Effector memory CD4-positive, alpha-beta T cell (primary cell): ENCODE results near the gene SPATA46.
"Not testable (repeated sequence)": the region's sequence is repeated elsewhere in the genome, so short reads cannot be mapped to it uniquely, and the experiment has no call there.

Experiments
- DNase-seq, 3 donors: peaks; one replicate each; pipeline ENCODE4 v3.0.0-alpha.2; 2020
- H3K27ac ChIP-seq: 2 replicates; pipeline ENCODE4 v1.7.0; 2013; ENCODE audit warnings: mild to moderate bottlenecking, low read length, moderate library complexity; ENCODE audit not compliant: insufficient read depth, poor library complexity, severe bottlenecking
- H3K27me3 ChIP-seq: replicated peaks from 2 replicates; pipeline ENCODE4 v1.7.0; 2013; ENCODE audit warnings: mild to moderate bottlenecking, low read length; ENCODE audit not compliant: insufficient read depth, control insufficient read depth, poor library complexity, severe bottlenecking
- H3K36me3 ChIP-seq: 2 replicates; pipeline ENCODE4 v1.7.0; 2013; ENCODE audit warnings: mild to moderate bottlenecking, low read length, moderate library complexity; ENCODE audit not compliant: control insufficient read depth, insufficient read depth
- H3K4me1 ChIP-seq: 2 replicates; pipeline ENCODE4 v1.7.0; 2013; ENCODE audit warnings: low read length, mild to moderate bottlenecking; ENCODE audit not compliant: control insufficient read depth, insufficient read depth, poor library complexity, severe bottlenecking
- H3K4me3 ChIP-seq: 2 replicates; pipeline ENCODE4 v1.7.0; 2013; ENCODE audit warnings: low read length, low read depth, mild to moderate bottlenecking; ENCODE audit not compliant: insufficient read depth, poor library complexity, severe bottlenecking
- H3K9me3 ChIP-seq: 2 replicates; pipeline ENCODE4 v1.7.0; 2013; ENCODE audit warnings: mild to moderate bottlenecking, low read length, moderate library complexity; ENCODE audit not compliant: control insufficient read depth

Gene SPATA46

DNA sequence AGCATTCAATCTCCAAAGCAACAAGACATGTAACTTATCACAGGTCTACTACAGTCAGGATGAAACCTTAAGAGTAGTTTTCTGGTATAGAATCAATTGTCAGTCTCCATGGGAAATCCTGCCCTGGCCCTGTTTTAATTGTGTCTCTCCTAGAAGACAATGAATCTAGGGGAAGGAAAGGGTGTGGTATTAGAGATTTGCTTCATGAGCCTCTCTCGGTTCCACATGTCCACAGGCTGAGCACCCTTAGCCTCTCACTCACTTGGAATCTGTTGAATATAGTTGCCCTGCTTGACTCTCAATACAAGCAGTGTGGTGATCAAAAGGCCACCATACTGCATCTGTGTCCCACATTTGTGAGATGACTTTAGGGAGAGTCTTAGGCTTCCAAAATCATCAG lies 17.7 kb downstream of the SPATA46 start:
- no peak for DNase-seq
- no peak overlapping the region for H3K27ac ChIP-seq
- no peaks in the 10 kb centered on the region for H3K36me3 ChIP-seq
- no peak overlapping the region for H3K4me3 ChIP-seq
- no peaks in the 10 kb centered on the region for H3K9me3 ChIP-seq
- H3K27me3 ChIP-seq = no peaks in the 10 kb centered on the region
- no peaks in the 10 kb centered on the region for H3K4me1 ChIP-seq

GRCh38 chr1:162357681-162358266 lies 18.9 kb downstream of the SPATA46 start:
- no peaks in the 10 kb centered on the region for H3K9me3 ChIP-seq
- DNase-seq = no peak
- no peaks in the 10 kb centered on the region for H3K27me3 ChIP-seq
- no peaks in the 10 kb centered on the region for H3K4me1 ChIP-seq
- no peak overlapping the region for H3K27ac ChIP-seq
- no peak overlapping the region for H3K4me3 ChIP-seq
- no peaks in the 10 kb centered on the region for H3K36me3 ChIP-seq

DNA sequence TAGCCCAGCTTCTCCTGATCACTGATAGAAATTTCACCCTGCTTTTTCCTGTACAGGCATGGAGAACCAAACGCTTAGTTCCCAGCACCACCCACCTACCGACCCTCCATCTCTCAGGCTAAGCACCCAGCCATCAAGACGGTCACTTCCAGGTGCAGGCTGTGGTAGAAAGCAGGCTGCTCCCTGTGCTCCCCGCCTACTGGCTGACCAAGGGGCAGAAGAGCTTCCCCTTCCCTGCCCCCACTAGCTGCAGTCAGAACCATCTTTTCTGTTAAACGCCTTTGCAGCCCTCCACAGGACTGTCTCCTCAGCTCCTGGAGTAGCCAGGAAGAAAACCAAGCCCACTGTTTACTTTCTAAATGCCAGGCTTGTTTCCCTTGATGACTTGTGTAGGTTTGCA lies 23.0 kb downstream of the SPATA46 start:
- Histone ChIP-seq H3K27me3 (no peaks in the 10 kb centered on the region), H3K36me3 (no peaks in the 10 kb centered on the region)

DNA sequence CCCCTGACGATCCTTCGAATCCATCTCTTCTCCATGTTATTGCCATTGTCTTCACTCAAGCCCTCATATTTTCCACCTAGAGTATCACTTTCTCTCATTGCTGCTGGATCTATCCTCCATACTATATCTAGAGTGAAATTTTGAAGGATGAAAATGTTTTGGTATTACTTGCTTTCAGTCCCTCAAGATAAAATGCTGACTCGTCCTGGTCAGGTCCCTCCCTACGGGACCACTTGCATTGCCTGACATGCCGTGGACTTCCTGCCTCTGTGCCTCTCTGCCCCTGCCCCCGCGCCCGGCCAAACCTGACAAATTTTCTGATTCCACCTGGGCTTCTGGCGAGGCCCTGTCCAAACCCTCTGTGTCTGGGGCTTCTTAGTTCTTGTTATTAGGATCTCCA lies 23.6 kb downstream of the SPATA46 start:
- Histone ChIP-seq H3K36me3 (no peaks in the 10 kb centered on the region), H3K9me3 (no peaks in the 10 kb centered on the region), H3K27ac (no peak overlapping the region), H3K4me3 (no peak overlapping the region), H3K27me3 (no peaks in the 10 kb centered on the region), H3K4me1 (no peaks in the 10 kb centered on the region)
- DNase-seq = no peak

More for the DNA sequence above, 23.0 kb downstream of the SPATA46 start:
- no peak overlapping the region for H3K27ac ChIP-seq
- H3K4me1 ChIP-seq = no peaks in the 10 kb centered on the region
- H3K9me3 ChIP-seq = no peaks in the 10 kb centered on the region
- DNase-seq = no peak
- H3K4me3 ChIP-seq = no peak overlapping the region

DNA sequence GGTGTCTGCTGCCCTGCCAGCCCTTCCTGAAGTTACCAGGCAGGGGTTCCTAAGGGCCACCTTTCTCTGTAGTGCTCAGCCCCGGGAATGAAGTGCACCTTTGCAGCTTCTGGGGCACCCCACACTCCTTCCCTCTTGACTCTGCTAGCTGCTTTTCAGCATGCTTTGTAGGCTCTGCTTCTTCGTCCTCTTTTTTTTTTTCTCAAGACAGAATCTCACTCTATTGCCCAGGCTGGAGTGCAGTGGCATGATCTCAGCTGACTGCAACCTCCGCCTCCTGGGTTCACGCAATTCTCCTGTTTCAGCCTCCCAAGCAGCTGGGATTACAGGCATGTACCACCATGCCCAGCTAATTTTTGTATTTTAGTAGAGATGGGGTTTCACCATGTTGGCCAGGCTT lies 24.8 kb downstream of the SPATA46 start:
- H3K9me3 ChIP-seq, H3K4me3 ChIP-seq, DNase-seq, H3K36me3 ChIP-seq, H3K27ac ChIP-seq, H3K4me1 ChIP-seq, H3K27me3 ChIP-seq: not testable (repeated sequence)

DNA sequence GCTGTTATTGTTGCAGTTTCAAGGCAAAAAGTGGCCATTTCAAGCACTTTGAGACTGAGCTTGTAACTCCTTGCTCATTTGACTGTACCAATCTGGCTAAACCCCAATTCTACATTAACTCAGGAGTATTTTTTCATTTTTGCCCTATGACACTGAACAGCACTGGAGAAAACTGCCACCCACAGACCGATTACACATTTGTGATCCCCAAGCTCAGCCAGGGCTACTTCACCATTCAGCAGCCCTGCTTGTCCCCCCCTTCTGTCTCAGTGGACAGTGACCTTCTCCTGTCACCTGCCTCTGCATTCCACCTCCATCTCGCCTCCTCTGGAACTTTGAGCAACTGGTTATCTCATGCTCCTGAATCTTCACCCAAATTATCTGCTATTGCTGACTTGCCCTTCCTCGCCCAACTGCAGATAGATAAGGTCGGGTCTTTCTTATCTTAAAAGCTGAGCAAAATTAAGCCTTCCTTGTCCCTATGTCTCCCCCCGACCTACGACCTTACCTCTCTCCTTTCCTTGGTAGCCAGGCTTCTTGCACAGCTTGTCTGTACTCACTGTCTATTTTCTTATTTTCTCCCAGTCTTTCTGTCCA lies 25.3 kb downstream of the SPATA46 start:
- DNase-seq = no peak
- Histone ChIP-seq H3K4me3 (no peak overlapping the region), H3K4me1 (no peaks in the 10 kb centered on the region), H3K27me3 (no peaks in the 10 kb centered on the region), H3K36me3 (no peaks in the 10 kb centered on the region), H3K27ac (no peak overlapping the region), H3K9me3 (no peaks in the 10 kb centered on the region)

- no peak for DNase-seq
- Histone ChIP-seq H3K4me1 (no peaks in the 10 kb centered on the region), H3K36me3 (no peaks in the 10 kb centered on the region), H3K27me3 (no peaks in the 10 kb centered on the region), H3K9me3 (no peaks in the 10 kb centered on the region), H3K27ac (no peak overlapping the region), H3K4me3 (no peak overlapping the region)
Measured at GRCh38 chr1:162349635-162350330, 26.9 kb downstream of the SPATA46 start.

GRCh38 chr1:162347281-162347680 lies 29.4 kb downstream of the SPATA46 start:
- no peaks in the 10 kb centered on the region for H3K27me3 ChIP-seq
- H3K36me3 ChIP-seq = no peaks in the 10 kb centered on the region
- no peak overlapping the region for H3K27ac ChIP-seq
- H3K4me1 ChIP-seq = no peaks in the 10 kb centered on the region
- no peak for DNase-seq
- H3K9me3 ChIP-seq = no peaks in the 10 kb centered on the region
- H3K4me3 ChIP-seq = no peak overlapping the region

GRCh38 chr1:162343470-162343869 lies 33.2 kb downstream of the SPATA46 start:
- H3K27ac ChIP-seq = no peak overlapping the region
- no peaks in the 10 kb centered on the region for H3K27me3 ChIP-seq
- H3K4me1 ChIP-seq = no peaks in the 10 kb centered on the region

GRCh38 chr1:162342452-162342983 lies 34.1 kb downstream of the SPATA46 start:
- no peaks in the 10 kb centered on the region for H3K4me1 ChIP-seq
- H3K36me3 ChIP-seq = no peaks in the 10 kb centered on the region
- no peak overlapping the region for H3K4me3 ChIP-seq
- no peaks in the 10 kb centered on the region for H3K27me3 ChIP-seq
- DNase-seq = no peak
- no peak overlapping the region for H3K27ac ChIP-seq
- H3K9me3 ChIP-seq = no peaks in the 10 kb centered on the region

More at GRCh38 chr1:162343470-162343869, 33.2 kb downstream of the SPATA46 start:
- Histone ChIP-seq H3K4me3 (no peak overlapping the region), H3K9me3 (no peaks in the 10 kb centered on the region), H3K36me3 (no peaks in the 10 kb centered on the region)
- no peak for DNase-seq
